Stimulated activated CD4-positive, alpha-beta T cell treated with anti-CD3 and anti-CD28 coated beads, Interleukin-4, amount 100 ng/mL, for 48 hours (primary cell): ENCODE measurements around the gene ROR1.

Experiments used
- DNase-seq, 2 donors: peaks; one replicate each; pipeline ENCODE4 v3.0.0-alpha.2; 2020; ENCODE audit warnings: low read depth in 2 of 2

The ROR1 gene

DNA sequence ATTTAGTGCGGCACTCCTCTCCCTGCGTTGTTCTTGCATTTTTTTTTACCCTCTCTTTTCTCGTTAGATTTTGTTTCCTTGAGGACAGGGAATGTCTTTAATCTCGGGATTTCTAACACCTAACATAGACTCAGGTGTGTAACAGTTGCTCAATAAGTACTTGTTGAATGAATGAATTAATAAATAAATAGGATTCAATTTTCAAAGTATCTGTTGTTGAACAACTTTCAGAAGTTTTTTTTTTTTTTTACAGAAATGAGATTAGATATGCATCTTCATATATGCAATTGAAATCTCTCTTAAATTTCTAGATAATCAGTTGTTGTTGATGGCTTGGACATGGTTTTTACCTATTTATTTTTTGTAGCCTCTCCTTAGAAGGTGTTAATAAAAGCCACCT, 83.1 kb downstream of the ROR1 start:
- DNase-seq, result no peak

DNA sequence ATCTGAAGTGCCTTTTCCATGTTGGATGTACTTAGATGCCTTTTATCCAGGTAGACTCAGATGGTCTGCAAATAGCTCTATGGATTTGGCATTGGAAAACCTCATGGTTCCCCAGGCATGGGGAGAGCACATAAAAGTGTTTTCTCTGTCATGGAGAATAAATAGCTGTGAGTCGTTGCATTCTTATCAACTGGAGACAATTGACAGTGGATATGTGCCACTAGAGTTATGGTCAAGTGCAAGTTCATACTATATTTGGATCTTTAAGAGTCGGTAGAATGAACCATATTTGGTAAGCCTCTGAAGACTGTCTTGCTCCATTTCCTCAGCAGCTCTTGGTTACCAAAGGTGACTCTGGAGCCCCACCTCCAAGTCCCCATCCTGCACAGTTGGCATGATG, 83.7 kb downstream of the ROR1 start:
- no peak for DNase-seq

DNA sequence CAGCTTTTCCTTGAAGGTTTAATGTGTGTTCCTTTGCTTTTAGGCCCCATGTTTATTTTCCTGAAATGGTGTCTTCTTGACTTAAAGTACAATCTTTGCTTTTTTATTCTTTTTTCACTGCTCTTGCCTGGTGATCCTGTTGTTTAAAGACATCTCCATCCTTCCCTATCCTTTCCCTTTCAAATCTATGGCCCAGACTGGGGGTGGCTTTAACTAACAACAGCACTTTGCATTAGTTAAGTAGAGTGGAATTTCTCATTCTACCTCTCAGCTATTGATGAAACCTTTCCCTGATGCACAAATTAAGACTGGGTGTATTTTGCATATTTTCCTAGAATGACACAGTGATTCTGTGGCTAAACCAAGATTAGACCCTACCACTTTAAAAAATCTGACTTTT, 84.3 kb downstream of the ROR1 start:
- DNase-seq, result no peak

DNA sequence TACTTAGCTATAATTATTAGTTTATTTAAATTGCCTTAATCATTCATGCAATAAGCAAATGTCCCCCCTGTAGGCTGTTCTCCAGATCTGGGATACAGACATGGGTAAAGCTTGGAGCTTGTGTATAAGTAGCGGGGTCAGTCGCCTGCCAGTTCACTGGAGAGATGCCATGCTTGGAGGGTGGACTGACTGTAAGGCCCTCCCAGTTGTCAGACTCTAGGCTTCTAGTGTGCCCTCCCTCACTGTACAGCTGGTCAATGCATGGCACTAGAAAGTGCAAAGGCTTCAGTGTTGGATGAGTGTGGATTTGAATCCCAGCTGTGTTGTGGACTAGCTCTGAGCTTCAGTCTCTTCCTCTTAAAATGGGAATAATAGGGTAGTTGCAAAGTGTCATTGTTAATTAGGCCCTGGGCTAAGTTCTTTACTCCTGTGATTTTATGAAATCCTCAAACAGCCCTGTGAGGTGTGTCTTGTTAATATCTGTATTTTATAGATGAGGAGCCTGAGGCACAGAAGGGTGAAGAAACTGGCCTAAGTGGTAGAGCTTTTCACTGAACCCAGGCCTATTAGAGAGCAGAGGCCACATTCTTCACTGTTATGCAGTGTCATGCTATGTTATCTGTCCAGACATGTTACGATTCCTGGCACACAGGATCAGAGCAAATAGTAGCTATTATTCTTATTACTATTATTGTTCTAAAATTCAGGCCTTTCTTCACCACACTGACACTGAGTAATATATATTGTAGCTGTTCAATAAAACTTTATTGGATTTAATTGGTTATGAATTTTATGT, 85.9 kb downstream of the ROR1 start:
- no peak for DNase-seq

DNA sequence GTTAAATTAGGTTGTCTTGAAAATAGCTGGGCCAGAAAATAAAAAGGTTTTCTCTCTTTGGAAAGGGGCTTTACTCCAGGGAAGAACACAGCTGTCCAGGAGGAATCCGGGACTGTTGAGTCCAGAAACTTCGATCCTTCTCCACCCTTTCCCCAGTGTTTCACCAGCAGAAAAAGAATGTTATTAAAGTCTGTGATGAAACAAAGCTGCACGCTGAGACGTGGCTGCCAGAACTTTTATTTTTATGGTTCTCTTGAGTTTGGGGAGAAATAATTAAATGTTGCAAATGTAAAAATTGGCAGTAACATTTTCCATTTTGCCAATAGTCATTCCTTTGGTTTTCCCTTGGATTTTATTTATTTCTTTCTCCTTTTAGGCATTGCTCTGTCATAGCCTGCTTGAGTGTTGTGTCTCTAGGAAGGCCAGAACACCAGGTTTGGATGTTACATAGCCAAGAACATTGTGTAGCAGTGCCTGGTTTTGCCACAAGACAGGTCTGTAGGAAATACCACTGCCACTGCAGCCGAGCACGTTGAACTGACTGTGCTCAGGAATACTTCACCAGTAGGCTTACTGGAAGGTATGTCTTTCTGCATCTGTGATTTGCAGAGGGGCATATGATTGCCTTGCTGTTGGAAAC, 87.4 kb downstream of the ROR1 start:
- DNase-seq, result no peak

DNA sequence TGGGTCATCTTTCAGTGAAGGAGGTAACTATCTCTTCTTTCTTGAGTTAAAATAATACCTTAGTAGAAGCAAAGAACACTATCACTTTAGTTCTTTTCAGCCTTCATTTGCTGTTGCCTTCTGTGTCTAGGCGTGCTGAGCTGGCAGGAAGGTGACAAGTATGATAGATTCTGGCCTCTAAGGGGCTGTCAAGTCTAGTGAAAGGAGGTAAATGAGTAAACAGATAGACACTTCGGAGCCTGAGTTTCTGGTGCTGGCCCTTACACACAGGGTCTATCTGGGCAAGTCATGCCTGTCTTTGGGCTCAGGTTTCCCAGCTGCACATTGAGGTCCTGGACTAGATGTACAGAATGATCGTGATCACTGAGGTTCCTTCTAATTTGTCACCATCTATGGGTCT, 89.3 kb downstream of the ROR1 start:
- no peak for DNase-seq

DNA sequence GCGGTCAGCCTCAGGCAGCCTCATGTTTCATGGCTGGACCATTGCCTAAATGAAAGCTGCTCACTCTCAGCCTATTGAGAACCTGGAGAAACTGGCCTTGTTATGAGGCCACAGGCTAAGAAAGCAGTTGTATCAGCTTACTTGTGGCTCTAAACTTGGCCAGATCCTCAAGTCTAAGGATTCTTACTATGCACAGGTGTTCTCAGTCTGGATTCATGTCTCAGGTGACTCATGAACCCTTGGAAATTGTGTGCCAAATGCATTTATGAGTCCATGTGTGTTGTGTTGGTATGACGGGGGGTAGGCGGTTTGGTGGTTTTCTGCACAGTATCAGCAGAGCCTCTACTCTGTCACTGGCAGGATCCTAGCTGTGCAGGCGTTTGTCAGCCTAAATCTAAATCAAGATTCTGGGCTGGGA, 90.4 kb downstream of the ROR1 start:
- no peak for DNase-seq

DNA sequence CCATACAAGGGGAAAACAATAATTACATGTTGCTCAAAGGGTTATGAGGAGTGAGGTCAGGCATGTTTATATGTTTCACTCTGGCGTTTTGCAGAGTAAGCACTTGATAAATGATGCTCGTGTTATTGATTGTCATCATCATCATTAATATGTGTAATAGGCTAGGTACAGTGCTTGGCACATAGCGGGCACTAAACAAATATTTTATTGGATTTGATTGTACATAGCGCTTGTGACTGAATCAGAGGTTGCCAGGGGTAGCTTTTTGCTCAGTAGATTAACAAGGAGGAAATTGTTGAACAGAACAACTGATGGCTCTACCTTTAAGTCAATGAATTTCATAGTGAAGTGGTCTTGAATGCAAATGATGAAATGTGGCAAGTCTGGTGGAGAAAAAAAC, 91.7 kb downstream of the ROR1 start:
- no peak for DNase-seq

DNA sequence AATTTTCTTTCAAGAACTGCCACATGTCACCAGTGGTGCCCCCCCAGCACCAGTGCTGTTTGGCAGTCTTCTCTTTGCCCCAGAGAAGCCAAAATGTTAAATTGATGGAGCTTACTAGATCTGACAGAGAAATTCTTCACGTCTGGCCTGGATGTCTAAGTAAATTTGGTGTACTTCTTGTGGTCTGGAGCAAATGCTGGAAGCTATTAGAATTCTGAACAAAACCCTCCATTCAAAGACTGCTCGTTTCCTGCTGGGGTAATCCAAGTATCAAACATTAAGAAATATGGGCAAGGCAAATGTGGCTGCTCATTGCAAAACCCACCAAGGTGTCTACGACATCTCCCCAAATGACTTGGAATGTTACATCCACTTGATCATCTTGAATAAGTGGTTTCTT, 92.3 kb downstream of the ROR1 start:
- DNase-seq, result no peak

DNA sequence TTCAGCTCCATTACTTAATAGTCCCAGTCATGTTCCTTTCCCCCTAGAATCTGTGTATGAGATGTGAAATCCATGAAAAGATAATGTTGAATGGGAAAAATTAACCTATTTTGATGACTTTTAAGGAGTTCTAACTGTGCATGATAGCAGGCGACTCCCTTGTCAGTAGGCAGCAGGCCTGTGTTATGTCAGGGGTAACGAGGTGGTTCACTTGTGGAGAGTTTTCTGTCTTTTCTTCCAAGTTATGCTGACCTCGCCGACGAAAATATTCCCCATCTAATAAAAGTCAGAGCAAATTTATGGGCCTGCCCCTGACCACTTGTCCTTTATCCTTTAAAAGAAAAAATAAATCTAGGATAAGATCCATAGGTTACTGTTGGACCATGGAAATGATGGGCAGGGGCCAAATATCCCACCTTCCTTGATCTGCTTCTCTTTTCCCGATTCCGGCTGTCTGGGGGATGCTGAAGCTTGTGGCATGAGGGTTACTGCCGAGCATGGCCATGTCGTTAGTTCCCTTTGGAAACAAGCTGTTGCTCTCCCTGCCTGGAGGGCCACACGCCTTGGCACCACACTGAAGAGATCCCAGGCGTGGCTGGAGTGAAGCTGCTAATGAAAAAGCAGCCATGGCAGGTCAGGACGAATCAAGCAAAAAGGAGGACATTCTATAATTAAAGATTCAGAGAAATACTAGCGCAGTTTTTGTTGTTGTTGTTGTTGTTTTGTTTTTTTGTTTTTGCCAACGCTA, 93.8 kb downstream of the ROR1 start:
- DNase-seq, result no peak

DNA sequence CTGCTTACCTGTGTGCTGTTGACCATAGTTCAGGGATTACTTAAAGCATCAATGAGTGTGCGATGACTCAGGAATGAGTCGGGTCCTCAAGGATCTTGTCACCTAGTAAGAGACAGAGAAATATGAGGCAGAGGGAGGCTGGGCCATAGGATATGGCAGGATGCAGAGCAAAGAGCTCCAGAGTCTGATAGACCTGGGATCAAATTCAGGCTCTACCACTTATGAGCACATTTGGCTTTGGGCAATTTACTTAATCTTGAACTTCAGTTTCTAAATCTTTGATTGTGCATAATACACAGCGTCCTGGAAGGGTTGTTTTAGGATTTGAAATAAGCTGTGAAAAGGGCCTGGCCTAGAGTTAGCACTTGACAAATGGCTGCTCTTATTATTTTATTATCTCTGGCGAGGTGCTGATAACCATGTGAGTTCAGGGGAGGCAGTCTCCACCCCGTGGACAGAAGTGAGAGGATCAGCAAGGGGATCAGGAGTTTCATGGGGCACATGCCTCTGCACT, 94.5 kb downstream of the ROR1 start:
- no peak for DNase-seq

DNA sequence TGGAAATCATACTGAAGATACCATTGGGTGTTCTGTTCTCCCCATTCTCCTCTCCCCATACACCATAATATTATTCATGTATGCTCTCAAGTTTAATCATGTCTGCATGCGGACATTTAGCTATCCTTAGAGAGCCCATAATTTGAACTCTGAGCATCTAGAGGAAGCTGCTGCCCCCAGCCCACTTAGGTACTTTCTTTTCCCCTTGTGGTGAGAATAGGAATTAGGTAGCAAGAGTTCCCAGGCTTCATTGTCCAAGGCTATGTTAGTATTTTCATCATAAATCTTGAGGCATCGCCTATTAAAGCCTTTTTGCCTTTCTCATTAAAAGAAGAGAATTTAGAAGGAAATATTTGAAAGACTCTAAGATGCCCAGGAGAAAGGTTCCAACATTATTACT, 96.3 kb downstream of the ROR1 start:
- no peak for DNase-seq

DNA sequence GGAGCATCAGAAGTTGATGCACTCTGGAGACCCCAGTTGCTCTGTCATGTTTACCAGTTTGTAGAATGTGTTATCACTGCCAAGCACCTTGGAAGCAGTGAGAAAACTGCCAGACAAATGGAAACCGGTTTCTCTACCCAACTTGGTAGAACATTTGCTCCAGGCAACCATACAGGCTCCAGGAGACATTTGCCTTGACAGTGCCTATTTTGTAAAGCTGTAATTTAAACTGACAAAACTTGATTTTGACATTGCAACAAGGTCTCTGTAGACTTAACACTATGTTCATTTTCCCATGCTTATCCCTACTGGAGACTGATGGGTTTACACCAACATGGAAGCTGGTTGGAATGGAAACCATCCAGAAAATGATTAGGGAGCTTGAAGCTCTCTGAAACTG, 97.6 kb downstream of the ROR1 start:
- DNase-seq, result no peak

DNA sequence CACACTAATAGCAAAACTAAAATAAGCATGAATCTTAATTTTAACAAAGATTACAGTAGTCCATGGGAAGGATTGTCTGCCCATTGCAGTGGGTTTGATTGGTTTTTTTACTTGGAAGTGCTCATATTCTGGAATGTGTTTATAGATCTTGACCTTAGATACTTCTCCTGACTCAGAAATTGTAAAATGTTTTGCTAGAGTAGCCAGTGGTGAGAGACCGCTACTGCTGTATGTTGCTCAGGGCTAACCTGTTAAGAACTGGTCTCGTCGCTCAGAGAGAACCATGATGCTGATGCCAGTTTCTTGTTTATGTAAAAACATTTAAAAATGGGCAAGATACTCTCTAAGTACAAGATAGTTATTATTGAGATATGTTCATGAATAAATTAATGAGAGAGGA, 99.9 kb downstream of the ROR1 start:
- no peak for DNase-seq

DNA sequence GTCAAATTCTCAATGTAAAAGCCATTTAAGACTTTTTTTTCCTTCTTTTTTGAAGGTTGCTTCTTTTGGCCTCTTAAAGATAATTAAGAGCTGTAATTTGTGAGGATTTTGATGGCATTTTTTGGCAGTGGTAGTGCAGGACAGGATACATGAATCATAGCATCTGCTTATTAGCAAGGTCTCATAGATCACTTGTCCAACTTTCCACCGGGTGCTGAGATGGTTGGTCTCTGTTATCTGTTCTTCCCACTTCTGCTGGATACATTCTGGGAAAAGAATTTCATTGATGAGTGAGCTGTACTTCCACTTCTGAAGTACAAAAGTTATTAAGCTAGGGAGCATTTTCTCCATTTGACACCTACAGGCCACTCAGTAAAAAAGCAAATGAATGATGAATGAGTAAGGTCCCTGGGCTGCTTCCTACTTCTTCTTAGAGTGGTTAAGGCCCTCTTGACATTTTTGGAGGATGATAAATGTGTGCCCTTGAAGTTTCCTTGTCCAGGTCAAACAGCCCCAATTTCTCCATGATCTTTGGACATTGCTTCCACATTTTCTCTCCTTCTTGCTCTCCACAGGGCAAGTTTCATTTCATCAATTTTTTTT, 100.6 kb downstream of the ROR1 start:
- no peak for DNase-seq

DNA sequence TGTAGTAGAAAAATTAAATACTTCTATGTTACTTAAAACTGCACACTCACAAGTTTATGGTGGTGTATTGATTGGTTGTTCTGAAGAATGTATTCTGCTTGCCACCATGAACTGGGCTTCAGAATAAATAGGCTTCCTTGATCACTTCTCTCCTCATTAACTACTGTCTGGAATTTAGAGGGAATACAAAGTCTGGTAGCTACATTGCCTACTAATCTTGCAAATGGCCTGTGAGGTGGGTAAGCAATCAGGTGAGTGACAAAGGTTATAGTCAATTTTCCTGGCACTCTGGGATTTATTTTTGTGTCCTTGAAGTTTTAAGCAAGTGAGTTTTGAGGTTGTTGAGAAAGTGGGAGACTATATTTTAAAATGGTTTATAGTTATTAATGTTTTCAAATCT, 101.8 kb downstream of the ROR1 start:
- DNase-seq, result no peak

DNA sequence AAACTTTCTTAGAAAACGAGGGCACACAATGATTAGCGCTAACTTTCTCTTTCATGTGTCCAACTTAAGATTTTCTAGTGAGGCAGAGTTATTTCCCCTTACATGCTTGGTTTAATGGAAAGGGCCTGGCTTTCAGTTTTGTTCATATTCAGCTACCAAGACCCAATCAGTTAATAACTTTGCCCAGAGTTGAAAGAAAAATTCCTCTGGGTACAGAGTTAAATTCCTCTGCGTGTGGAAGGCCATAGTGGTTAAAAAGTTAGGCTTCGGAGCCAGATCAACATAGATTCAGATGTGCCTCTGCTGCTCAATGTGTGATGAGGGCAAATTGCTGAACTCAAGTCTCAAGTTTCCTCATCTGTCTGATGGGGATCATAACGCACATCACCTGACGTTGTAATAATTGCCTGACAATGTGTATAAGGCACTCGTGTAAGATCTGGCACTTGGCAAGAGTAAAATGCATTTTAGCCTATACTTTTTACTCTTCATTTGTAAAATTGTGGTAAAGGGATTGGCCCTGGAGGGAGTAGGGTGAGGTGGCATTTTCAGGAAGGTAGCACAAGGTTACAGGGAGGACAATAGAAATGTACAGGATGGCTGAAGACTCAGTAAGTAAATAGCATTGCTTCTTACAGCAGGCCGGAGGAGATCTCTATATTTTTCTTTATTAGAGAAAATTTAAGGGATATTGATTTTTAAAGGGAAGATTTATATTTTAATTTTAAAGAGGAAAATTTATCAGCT, 103.4 kb downstream of the ROR1 start:
- DNase-seq, result no peak

DNA sequence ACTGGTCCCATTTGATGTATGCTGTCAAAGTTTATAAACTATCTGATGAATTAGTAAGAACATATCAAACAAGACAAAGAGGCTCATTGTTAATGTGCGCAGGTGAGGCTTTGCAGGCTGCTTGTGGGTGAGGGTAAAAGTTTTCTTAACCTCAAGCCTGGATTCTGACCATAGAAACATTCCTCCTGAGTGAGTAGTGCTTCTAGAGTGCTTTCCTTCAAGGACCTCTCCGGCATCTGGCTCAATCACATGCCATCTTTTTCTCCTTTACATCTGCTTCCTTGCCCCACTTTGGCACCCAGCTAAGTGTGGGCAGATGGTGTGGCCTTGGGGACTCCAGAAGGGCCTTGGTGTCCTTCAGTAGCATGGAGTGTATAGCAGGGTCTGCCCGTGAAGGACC, 104.0 kb downstream of the ROR1 start:
- DNase-seq, result no peak

DNA sequence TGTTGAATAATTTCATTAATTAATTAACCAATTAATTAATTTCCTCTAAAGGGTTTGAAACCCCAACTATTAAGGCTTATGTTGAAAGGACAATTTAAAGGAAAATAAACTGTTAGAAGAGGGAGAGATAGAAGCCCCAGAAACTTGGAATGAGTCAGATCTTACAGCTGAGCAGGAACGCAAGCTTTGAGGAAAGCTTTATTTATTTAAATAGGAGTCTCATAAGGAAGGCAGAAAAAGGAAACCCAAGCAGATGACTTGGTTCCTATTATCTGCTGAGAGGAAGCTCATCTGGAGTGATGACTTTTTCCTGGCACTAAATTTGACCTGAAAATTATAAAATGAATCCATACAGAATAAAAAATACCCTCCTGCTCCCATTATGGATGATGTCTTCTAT, 105.1 kb downstream of the ROR1 start:
- DNase-seq, result no peak

DNA sequence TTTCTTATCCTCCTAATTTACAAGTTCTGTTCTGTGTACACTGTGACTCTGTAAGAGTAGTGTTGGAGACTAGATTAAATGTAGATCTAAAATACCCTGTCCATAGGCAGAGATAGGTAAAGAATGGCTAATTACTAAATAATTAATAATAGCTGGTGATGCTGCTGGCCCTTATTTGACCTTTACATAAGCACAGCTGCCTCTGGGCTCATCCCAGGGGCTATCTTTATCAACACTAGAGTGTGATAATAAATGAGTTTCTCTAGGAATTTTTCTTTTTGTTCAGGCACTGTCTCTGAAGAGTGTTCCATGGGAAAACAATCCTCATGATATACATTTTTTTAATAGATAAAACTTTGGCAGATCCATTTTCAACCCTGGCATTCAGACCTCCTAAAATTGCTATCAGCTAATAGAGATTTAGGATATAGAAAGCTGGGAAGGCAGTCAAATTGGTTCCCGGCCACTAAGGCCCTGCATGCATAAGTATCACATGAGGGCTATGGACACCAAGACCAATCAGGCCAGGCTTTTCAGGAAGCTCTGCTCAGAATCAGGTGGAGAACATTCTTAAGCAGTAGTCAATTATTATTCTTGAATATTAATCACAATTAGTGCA, 107.2 kb downstream of the ROR1 start:
- DNase-seq, result no peak

DNA sequence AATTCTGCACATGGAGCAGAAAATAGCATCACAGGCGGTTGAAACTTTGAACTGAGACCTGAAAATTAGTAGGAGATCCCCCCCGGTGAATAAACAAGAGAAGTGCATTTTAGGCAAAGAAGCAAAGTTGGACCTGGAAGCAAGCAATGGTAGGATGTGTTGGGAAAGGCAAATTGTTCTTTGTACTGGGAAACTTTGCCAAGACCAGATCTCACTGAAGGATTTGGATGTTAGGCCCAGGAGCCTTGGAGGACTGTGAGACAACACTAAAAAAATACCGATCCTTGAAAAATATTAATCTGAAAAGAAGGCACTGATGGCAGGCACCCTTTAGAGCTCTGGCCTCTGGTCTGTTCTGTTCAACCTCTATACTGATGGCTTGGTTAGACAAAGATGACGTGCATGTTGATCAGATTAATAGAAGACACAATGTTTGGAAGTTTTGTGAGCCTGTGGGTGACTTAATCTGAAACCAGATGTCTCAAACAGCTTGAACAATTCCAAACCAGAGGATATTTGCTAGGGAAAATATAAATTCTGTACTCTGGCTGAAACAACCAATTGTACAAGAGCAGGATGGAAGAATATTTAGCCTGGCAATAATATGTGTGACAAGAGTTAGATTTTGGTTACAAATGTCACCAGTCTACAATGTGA, 108.4 kb downstream of the ROR1 start:
- no peak for DNase-seq
